Loucy (cell line): ENCODE measurements around the gene VPS13D.

Experiments used
- H2AFZ ChIP-seq: fragments of 200-600 bp; sonication (generic); 2 replicates; pipeline ENCODE4 v1.6.0; 2016; ENCODE audit warnings: antibody characterized with exemption, mild to moderate bottlenecking, low read length, moderate library complexity
- H3F3A ChIP-seq: fragments of 200-600 bp; 2 replicates; pipeline ENCODE4 v1.6.0; 2016; ENCODE audit warnings: antibody characterized with exemption, low read depth, mild to moderate bottlenecking
- H3K27me3 ChIP-seq: fragments of 200-600 bp; sonication (generic); 2 replicates; pipeline ENCODE4 v1.6.1; 2014; ENCODE audit warnings: low read length, mild to moderate bottlenecking; ENCODE audit not compliant: insufficient read depth, poor library complexity, severe bottlenecking
- H3K36me3 ChIP-seq: fragments of 200-600 bp; sonication (generic); 2 replicates; pipeline ENCODE4 v1.6.1; 2016; ENCODE audit warnings: low read length; ENCODE audit not compliant: insufficient read depth
- H3K4me1 ChIP-seq: fragments of 200-600 bp; sonication (generic); 2 replicates; pipeline ENCODE4 v1.5.1; 2014; ENCODE audit warnings: low read length, mild to moderate bottlenecking; ENCODE audit not compliant: insufficient read depth, poor library complexity, severe bottlenecking
- H3K4me2 ChIP-seq: fragments of 200-600 bp; sonication (generic); 2 replicates; pipeline ENCODE4 v1.6.0; 2014; ENCODE audit warnings: antibody characterized with exemption, low read length, low read depth, mild to moderate bottlenecking; ENCODE audit not compliant: poor library complexity, severe bottlenecking
- H3K4me3 ChIP-seq: fragments of 200-600 bp; sonication (generic); 2 replicates; pipeline ENCODE4 v1.5.1; 2014; ENCODE audit warnings: low read length, mild to moderate bottlenecking, mixed read lengths; ENCODE audit not compliant: poor library complexity, severe bottlenecking
- H3K79me2 ChIP-seq: fragments of 200-600 bp; sonication (generic); 2 replicates; pipeline ENCODE4 v1.6.1; 2014; ENCODE audit warnings: low read length; ENCODE audit not compliant: insufficient read depth
- H3K9ac ChIP-seq: fragments of 200-600 bp; sonication (generic); 2 replicates; pipeline ENCODE4 v1.6.0; 2014; ENCODE audit warnings: mild to moderate bottlenecking, low read depth, low read length, moderate library complexity; ENCODE audit not compliant: poor library complexity, severe bottlenecking
- H3K9me2 ChIP-seq: fragments of 200-600 bp; sonication (generic); replicated peaks from 2 replicates; pipeline ENCODE4 v1.6.1; 2016; ENCODE audit warnings: low read depth, low read length, mixed read lengths
- H3K9me3 ChIP-seq: fragments of 200-600 bp; sonication (generic); 2 replicates; pipeline ENCODE4 v1.6.1; 2014; ENCODE audit warnings: mild to moderate bottlenecking, antibody characterized with exemption, low read length, low read depth; ENCODE audit not compliant: insufficient read depth
- H4K20me1 ChIP-seq: fragments of 200-600 bp; sonication (generic); 2 replicates; pipeline ENCODE4 v1.6.0; 2014; ENCODE audit warnings: antibody characterized with exemption, low read length, mild to moderate bottlenecking; ENCODE audit not compliant: insufficient read depth, poor library complexity, severe bottlenecking
- EZH2phosphoT487 ChIP-seq: fragments of 200-600 bp; IDR thresholded peaks from 2 replicates; pipeline ENCODE4 v1.6.1; 2018; ENCODE audit warnings: antibody characterized with exemption, mild to moderate bottlenecking, moderate library complexity, borderline replicate concordance
- TF ChIP-seq, protein P1 (sequence below): fragments of 200-600 bp; sonication (generic); conservative IDR thresholded peaks from 2 replicates; pipeline ENCODE4 v1.5.1; 2014; ENCODE audit warnings: mild to moderate bottlenecking, antibody characterized with exemption, low read length

VPS13D gene

DNA sequence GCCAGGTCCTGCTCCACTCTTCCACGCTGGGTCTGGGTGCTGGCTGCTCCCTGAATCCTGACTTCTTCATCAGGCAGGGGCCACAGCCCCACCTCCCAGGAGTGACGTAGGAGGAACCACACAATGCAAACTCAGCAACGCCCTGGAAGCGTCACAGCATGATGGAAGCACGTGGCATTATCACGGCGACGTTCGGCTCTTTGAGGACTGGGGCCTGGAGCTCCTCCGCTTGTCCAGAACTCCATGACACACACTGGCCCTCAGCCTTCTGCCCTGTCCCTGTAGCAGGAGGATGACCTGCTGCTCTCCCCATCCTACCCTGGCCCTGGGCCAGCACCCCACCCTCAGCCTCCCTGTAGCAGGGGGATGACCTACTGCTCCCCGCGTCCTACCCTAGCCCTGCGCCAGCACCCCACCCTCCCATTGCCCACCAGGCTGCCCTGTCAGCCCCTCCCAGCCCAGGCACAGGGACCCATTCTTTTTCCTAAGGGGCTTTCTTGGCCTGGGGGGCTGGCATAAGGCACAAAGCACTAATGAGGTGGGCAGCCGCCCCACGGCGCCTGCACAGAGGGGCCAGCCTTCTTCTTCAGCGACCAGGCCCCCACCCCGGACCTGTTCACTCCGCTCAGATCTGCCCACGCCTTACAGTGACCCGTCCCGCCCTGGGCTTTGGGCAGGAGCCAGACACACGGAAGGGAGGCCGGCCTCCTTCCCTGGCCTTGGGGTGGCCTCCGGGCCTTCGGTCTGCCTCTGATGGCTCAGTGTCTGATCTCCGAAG is 322.5 kb downstream of the VPS13D start:
- Histone ChIP-seq H3K4me3 (no peak overlapping the region), H4K20me1 (no peaks in the 10 kb centered on the region), H3K9me3 (no peaks in the 10 kb centered on the region), H2AFZ (no peak overlapping the region), H3K36me3 (no peaks in the 10 kb centered on the region), H3K4me2 (no peak overlapping the region), H3F3A (no peaks in the 10 kb centered on the region), H3K9me2 (no peaks in the 10 kb centered on the region), H3K4me1 (no peaks in the 10 kb centered on the region), H3K79me2 (no peaks in the 10 kb centered on the region), H3K27me3 (no peaks in the 10 kb centered on the region), H3K9ac (no peak overlapping the region)
- TF ChIP-seq, protein P1, sequence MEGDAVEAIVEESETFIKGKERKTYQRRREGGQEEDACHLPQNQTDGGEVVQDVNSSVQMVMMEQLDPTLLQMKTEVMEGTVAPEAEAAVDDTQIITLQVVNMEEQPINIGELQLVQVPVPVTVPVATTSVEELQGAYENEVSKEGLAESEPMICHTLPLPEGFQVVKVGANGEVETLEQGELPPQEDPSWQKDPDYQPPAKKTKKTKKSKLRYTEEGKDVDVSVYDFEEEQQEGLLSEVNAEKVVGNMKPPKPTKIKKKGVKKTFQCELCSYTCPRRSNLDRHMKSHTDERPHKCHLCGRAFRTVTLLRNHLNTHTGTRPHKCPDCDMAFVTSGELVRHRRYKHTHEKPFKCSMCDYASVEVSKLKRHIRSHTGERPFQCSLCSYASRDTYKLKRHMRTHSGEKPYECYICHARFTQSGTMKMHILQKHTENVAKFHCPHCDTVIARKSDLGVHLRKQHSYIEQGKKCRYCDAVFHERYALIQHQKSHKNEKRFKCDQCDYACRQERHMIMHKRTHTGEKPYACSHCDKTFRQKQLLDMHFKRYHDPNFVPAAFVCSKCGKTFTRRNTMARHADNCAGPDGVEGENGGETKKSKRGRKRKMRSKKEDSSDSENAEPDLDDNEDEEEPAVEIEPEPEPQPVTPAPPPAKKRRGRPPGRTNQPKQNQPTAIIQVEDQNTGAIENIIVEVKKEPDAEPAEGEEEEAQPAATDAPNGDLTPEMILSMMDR: no peak
- TF ChIP-seq EZH2phosphoT487: no peak

DNA sequence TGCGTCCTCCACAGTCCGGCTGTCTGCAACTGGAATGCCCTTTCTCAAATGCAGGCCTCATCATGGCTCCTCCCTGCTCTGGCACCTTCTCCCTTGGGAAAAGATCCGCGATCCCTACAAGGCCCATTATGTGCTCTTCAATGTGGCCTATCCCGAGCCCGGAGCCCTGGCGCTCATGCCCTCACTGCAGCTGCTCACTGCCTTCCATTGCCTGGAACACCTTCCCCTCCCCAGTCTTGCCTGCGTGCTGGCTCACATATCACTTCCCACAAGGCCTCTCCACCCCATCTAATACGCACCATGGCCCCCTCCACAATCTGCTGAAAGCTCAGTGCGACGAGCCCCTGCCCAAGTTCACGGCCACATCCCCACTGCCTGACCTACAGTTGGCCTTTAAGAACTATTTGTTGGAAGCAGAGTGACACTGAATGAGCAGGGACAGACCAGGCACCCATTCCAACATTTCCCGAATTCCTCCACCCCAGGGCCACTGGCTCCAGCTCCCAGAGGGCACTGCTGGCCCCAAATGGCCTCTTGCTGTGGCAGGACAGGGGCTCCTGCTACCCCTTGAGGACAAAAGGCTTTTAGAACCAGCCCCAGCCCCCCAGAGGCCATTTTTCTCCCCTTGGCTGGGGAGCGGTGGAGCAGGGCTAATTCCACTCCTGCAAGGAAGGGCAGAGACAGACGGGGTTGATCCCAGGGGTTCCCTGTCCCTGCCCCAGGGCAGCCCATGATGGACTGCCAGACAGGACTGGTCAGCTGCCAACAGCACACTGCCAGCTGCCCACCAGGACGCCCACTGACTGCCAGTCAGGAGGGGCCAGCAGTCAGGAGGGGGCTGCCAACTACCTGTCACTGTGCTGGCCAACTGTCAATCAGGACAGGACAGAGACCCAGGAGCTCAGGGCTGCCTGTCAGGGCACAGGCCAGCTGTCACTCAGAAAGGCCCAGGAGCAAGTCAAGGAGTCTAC is 323.4 kb downstream of the VPS13D start:
- Histone ChIP-seq H3K4me2 (no peak overlapping the region), H3K27me3 (no peaks in the 10 kb centered on the region), H3F3A (no peaks in the 10 kb centered on the region), H3K9me2 (no peaks in the 10 kb centered on the region), H3K79me2 (no peaks in the 10 kb centered on the region), H4K20me1 (no peaks in the 10 kb centered on the region), H3K4me3 (no peak overlapping the region), H3K36me3 (no peaks in the 10 kb centered on the region), H3K9me3 (no peaks in the 10 kb centered on the region), H3K9ac (no peak overlapping the region), H2AFZ (no peak overlapping the region), H3K4me1 (no peaks in the 10 kb centered on the region)
- no peak for TF ChIP-seq EZH2phosphoT487
- TF ChIP-seq, protein P1: no peak

DNA sequence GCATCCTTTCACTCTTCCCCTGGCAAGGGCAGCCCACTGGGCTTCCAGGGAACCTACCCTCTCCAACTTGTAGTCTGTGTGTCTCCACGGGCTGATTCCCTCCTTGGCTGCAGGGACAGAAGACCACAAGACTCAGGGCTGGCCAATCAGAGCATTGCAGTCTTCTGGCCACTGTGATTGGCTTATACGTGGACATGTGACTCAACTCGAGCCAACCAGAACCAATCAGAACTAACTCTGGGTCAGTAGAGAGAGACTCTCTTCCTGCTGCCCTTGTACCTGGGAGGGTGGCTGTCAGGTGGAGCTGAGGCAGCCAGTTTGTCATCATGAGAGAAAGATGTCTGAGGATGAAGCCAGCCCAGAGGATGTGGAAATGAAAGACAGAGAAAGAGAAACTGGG is 324.1 kb downstream of the VPS13D start:
- Histone ChIP-seq H3K36me3 (no peaks in the 10 kb centered on the region), H3K9ac (no peak overlapping the region), H3K27me3 (no peaks in the 10 kb centered on the region), H3K4me3 (no peak overlapping the region), H3F3A (no peaks in the 10 kb centered on the region), H3K4me1 (no peaks in the 10 kb centered on the region), H3K79me2 (no peaks in the 10 kb centered on the region), H2AFZ (no peak overlapping the region), H3K9me3 (no peaks in the 10 kb centered on the region), H3K9me2 (no peaks in the 10 kb centered on the region), H3K4me2 (no peak overlapping the region), H4K20me1 (no peaks in the 10 kb centered on the region)
- TF ChIP-seq EZH2phosphoT487: no peak
- TF ChIP-seq, protein P1: no peak
